ENCODE results near the gene NKD1. TPM values are rescaled to one million over a fixed set of nuclear protein-coding genes. Genes with fewer than 3 reads are reported as not detected.
A peak's percentile ranks its signal among the peaks of the same experiment; 100 is the strongest.

Gene NKD1
- polyA plus RNA-seq, 1 donor = 5.3 TPM

- Histone ChIP-seq H3K27ac (ENCODE audit: low read length) (no peak overlapping the region), H3K36me3 (ENCODE audit: control insufficient read depth, insufficient read depth, low read length) (no peaks in the 10 kb centered on the region), H3K4me1 (ENCODE audit: control insufficient read depth, insufficient read depth, low read length) (no peaks in the 10 kb centered on the region), H3K27me3 (ENCODE audit: control insufficient read depth, insufficient read depth, low read length) (no peaks in the 10 kb centered on the region), H3K4me3 (ENCODE audit: low read length) (no peak overlapping the region), H3K9me3 (ENCODE audit: control insufficient read depth, low read depth, low read length) (no peaks in the 10 kb centered on the region)
- DNase-seq = no peak
- no CpG with 5 or more reads among the region's 3 CpGs for WGBS (ENCODE audit: insufficient coverage, low lambda C conversion rate)
These were observed 103.7 kb downstream of the NKD1 start for GRCh38 chr16:50651835-50652438.

GRCh38 chr16:50652836-50653425, 104.7 kb downstream of the NKD1 start:
- no peak overlapping the region for H3K27ac ChIP-seq (ENCODE audit: low read length)
- H3K36me3 ChIP-seq (ENCODE audit: control insufficient read depth, insufficient read depth, low read length) = no peaks in the 10 kb centered on the region
- H3K4me1 ChIP-seq (ENCODE audit: control insufficient read depth, insufficient read depth, low read length) = no peaks in the 10 kb centered on the region
- H3K4me3 ChIP-seq (ENCODE audit: low read length) = no peak overlapping the region
- H3K27me3 ChIP-seq (ENCODE audit: control insufficient read depth, insufficient read depth, low read length) = no peaks in the 10 kb centered on the region
- DNase-seq = no peak
- no peaks in the 10 kb centered on the region for H3K9me3 ChIP-seq (ENCODE audit: control insufficient read depth, low read depth, low read length)
- no CpG with 5 or more reads among the region's 14 CpGs for WGBS (ENCODE audit: insufficient coverage, low lambda C conversion rate)

GRCh38 chr16:50653633-50654519, 105.7 kb downstream of the NKD1 start:
- WGBS (ENCODE audit: insufficient coverage, low lambda C conversion rate) = no CpG with 5 or more reads among the region's 11 CpGs
- DNase-seq = no peak
- no peak overlapping the region for H3K27ac ChIP-seq (ENCODE audit: low read length)
- no peak overlapping the region for H3K4me3 ChIP-seq (ENCODE audit: low read length)
- no peaks in the 10 kb centered on the region for H3K9me3 ChIP-seq (ENCODE audit: control insufficient read depth, low read depth, low read length)
- H3K27me3 ChIP-seq (ENCODE audit: control insufficient read depth, insufficient read depth, low read length) = no peaks in the 10 kb centered on the region
- H3K36me3 ChIP-seq (ENCODE audit: control insufficient read depth, insufficient read depth, low read length) = no peaks in the 10 kb centered on the region
- H3K4me1 ChIP-seq (ENCODE audit: control insufficient read depth, insufficient read depth, low read length) = no peaks in the 10 kb centered on the region

GRCh38 chr16:50655558-50656055, 107.4 kb downstream of the NKD1 start:
- no peaks in the 10 kb centered on the region for H3K27me3 ChIP-seq (ENCODE audit: control insufficient read depth, insufficient read depth, low read length)
- no CpG with 5 or more reads among the region's 3 CpGs for WGBS (ENCODE audit: insufficient coverage, low lambda C conversion rate)
- no peaks in the 10 kb centered on the region for H3K4me1 ChIP-seq (ENCODE audit: control insufficient read depth, insufficient read depth, low read length)

GRCh38 chr16:50657241-50657640, 109.0 kb downstream of the NKD1 start:
- Histone ChIP-seq H3K4me3 (ENCODE audit: low read length) (no peak overlapping the region), H3K36me3 (ENCODE audit: control insufficient read depth, insufficient read depth, low read length) (no peaks in the 10 kb centered on the region), H3K9me3 (ENCODE audit: control insufficient read depth, low read depth, low read length) (no peaks in the 10 kb centered on the region), H3K27ac (ENCODE audit: low read length) (no peak overlapping the region), H3K4me1 (ENCODE audit: control insufficient read depth, insufficient read depth, low read length) (no peaks in the 10 kb centered on the region), H3K27me3 (ENCODE audit: control insufficient read depth, insufficient read depth, low read length) (no peaks in the 10 kb centered on the region)
- DNase-seq = peak in 1 of 2 donors; percentile 26
- WGBS (ENCODE audit: insufficient coverage, low lambda C conversion rate) = no CpG with 5 or more reads among the region's 5 CpGs

More at GRCh38 chr16:50655558-50656055, 107.4 kb downstream of the NKD1 start:
- Histone ChIP-seq H3K36me3 (ENCODE audit: control insufficient read depth, insufficient read depth, low read length) (no peaks in the 10 kb centered on the region), H3K9me3 (ENCODE audit: control insufficient read depth, low read depth, low read length) (no peaks in the 10 kb centered on the region), H3K4me3 (ENCODE audit: low read length) (no peak overlapping the region), H3K27ac (ENCODE audit: low read length) (no peak overlapping the region)
- no peak for DNase-seq

- no CpG with 5 or more reads among the region's 5 CpGs for WGBS (ENCODE audit: insufficient coverage, low lambda C conversion rate)
- Histone ChIP-seq H3K4me3 (ENCODE audit: low read length) (no peak overlapping the region), H3K27me3 (ENCODE audit: control insufficient read depth, insufficient read depth, low read length) (no peaks in the 10 kb centered on the region), H3K4me1 (ENCODE audit: control insufficient read depth, insufficient read depth, low read length) (peaks cover under 1% of the 10 kb centered on the region), H3K9me3 (ENCODE audit: control insufficient read depth, low read depth, low read length) (no peaks in the 10 kb centered on the region), H3K36me3 (ENCODE audit: control insufficient read depth, insufficient read depth, low read length) (no peaks in the 10 kb centered on the region), H3K27ac (ENCODE audit: low read length) (no peak overlapping the region)
- DNase-seq = no peak
These were observed 111.6 kb downstream of the NKD1 start for GRCh38 chr16:50659806-50660205.

- Histone ChIP-seq H3K27ac (ENCODE audit: low read length) (no peak overlapping the region), H3K4me3 (ENCODE audit: low read length) (no peak overlapping the region), H3K27me3 (ENCODE audit: control insufficient read depth, insufficient read depth, low read length) (no peaks in the 10 kb centered on the region), H3K9me3 (ENCODE audit: control insufficient read depth, low read depth, low read length) (no peaks in the 10 kb centered on the region), H3K36me3 (ENCODE audit: control insufficient read depth, insufficient read depth, low read length) (no peaks in the 10 kb centered on the region), H3K4me1 (ENCODE audit: control insufficient read depth, insufficient read depth, low read length) (peaks cover 3% of the 10 kb centered on the region)
- no peak for DNase-seq
- no CpG with 5 or more reads among the region's 10 CpGs for WGBS (ENCODE audit: insufficient coverage, low lambda C conversion rate)
These were observed 114.2 kb downstream of the NKD1 start for GRCh38 chr16:50662306-50662940.

GRCh38 chr16:50664270-50664669, 116.1 kb downstream of the NKD1 start:
- no peaks in the 10 kb centered on the region for H3K27me3 ChIP-seq (ENCODE audit: control insufficient read depth, insufficient read depth, low read length)
- no peak for DNase-seq
- peaks cover 10% of the 10 kb centered on the region for H3K4me1 ChIP-seq (ENCODE audit: control insufficient read depth, insufficient read depth, low read length)
- H3K27ac ChIP-seq (ENCODE audit: low read length) = no peak overlapping the region
- no CpG with 5 or more reads among the region's 5 CpGs for WGBS (ENCODE audit: insufficient coverage, low lambda C conversion rate)
- no peak overlapping the region for H3K4me3 ChIP-seq (ENCODE audit: low read length)
- H3K36me3 ChIP-seq (ENCODE audit: control insufficient read depth, insufficient read depth, low read length) = no peaks in the 10 kb centered on the region
- no peaks in the 10 kb centered on the region for H3K9me3 ChIP-seq (ENCODE audit: control insufficient read depth, low read depth, low read length)

- Histone ChIP-seq H3K4me1 (ENCODE audit: control insufficient read depth, insufficient read depth, low read length) (peaks cover 10% of the 10 kb centered on the region), H3K9me3 (ENCODE audit: control insufficient read depth, low read depth, low read length) (no peaks in the 10 kb centered on the region), H3K27me3 (ENCODE audit: control insufficient read depth, insufficient read depth, low read length) (no peaks in the 10 kb centered on the region), H3K4me3 (ENCODE audit: low read length) (peak overlapping the region; percentile 35), H3K36me3 (ENCODE audit: control insufficient read depth, insufficient read depth, low read length) (no peaks in the 10 kb centered on the region), H3K27ac (ENCODE audit: low read length) (no peak overlapping the region)
- DNase-seq = peak; percentile 62 to 69
- no CpG with 5 or more reads among the region's 40 CpGs for WGBS (ENCODE audit: insufficient coverage, low lambda C conversion rate)
These were observed 117.1 kb downstream of the NKD1 start for GRCh38 chr16:50665128-50665878.
